GM23248 (cell line): ENCODE data around the gene CYBC1.

Experiments
- EZH2 ChIP-seq: fragments of 200-600 bp; sonication (generic); IDR thresholded peaks from 2 replicates; pipeline ENCODE4 v1.6.1; 2018; ENCODE audit warnings: antibody characterized with exemption, mild to moderate bottlenecking; ENCODE audit not compliant: insufficient read depth, poor library complexity, severe bottlenecking
- EZH2phosphoT487 ChIP-seq: fragments of 200-600 bp; sonication (generic); IDR thresholded peaks from 2 replicates; pipeline ENCODE4 v1.6.1; 2018; ENCODE audit warnings: antibody characterized with exemption, moderate library complexity, mild to moderate bottlenecking, low read depth; ENCODE audit not compliant: insufficient read depth

DNA sequence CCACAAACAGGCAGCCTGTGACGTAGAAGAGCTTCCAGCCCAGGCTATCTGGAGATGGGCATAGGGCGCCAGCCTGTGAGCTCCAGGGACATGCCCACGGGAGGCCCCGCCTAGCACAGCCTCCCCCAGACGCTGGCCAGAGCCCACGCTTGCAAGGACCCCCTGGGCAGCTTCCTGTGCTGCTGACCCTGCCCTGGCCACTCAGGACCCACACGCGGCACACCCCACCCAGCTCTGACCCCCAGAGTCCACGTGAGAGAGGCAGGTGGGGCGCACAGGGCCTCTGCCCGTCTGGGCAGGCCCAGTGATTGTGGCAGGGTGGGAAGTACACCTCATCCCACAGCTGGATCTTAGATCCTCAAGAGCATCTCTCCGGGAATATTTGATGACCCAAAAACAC lies 3.9 kb downstream of the CYBC1 start:
- TF ChIP-seq EZH2 = no peak
- no peak for TF ChIP-seq EZH2phosphoT487
